ENCODE results near the gene ILF3.

The ILF3 gene

GRCh38 chr19:10730932-10731331 lies 76.8 kb downstream of the ILF3 start:
- DNase-seq (ENCODE audit: low read depth, low spot score): no peak

GRCh38 chr19:10735741-10736140 lies 81.6 kb downstream of the ILF3 start:
- no peak for DNase-seq (ENCODE audit: low read depth, low spot score)

GRCh38 chr19:10736189-10736588 lies 82.0 kb downstream of the ILF3 start:
- DNase-seq (ENCODE audit: low read depth, low spot score): no peak

GRCh38 chr19:10736916-10737551 lies 82.9 kb downstream of the ILF3 start:
- no peak for DNase-seq (ENCODE audit: low read depth, low spot score)

- DNase-seq (ENCODE audit: low read depth, low spot score): no peak
Observed at GRCh38 chr19:10737722-10738121, 83.6 kb downstream of the ILF3 start.

GRCh38 chr19:10740798-10741197 lies 86.7 kb downstream of the ILF3 start:
- no peak for DNase-seq (ENCODE audit: low read depth, low spot score)
